Vagina (tissue), 2 donors: ENCODE results near the gene SLC24A3. TPM values are rescaled to one million over a fixed set of nuclear protein-coding genes. Genes with fewer than 3 reads are reported as not detected.

Experiments used
- DNase-seq, 2 donors: peaks; one replicate each; pipeline ENCODE4 v3.0.0-alpha.2; 2017; ENCODE audit errors: extremely low spot score in 2 of 2
- H3K27ac ChIP-seq: fragments of 200-600 bp; sonication (generic); one replicate; pipeline ENCODE4 v1.5.1; 2019
- H3K27me3 ChIP-seq: fragments of 200-600 bp; sonication (generic); one replicate; pipeline ENCODE4 v1.5.1; 2019
- H3K36me3 ChIP-seq, 2 donors: fragments of 200-600 bp; sonication (generic); one replicate each; pipeline ENCODE4 v1.5.1; 2017 to 2019
- H3K4me1 ChIP-seq: fragments of 200-600 bp; sonication (generic); one replicate; pipeline ENCODE4 v1.5.1; 2019
- H3K4me3 ChIP-seq, 2 donors: fragments of 200-600 bp; sonication (generic); 1 replicate in 1 of 2; 2 replicates in 1 of 2; pipeline ENCODE4 v1.5.1; 2016 to 2019
- H3K9me3 ChIP-seq: fragments of 200-600 bp; sonication (generic); one replicate; pipeline ENCODE4 v1.5.1; 2019
- POLR2A ChIP-seq, 2 donors: fragments of 450-650 bp; IDR thresholded peaks; one replicate each; pipeline ENCODE4 v1.6.1; 2017; ENCODE audit warnings: antibody characterized with exemption in 2 of 2, mild to moderate bottlenecking in 2 of 2, moderate library complexity in 2 of 2
- POLR2AphosphoS5 ChIP-seq, 2 donors: sonication (generic); formaldehyde crosslinking; IDR thresholded peaks; one replicate each; pipeline ENCODE4 v1.9.0; 2017; ENCODE audit warnings: antibody characterized with exemption in 2 of 2, mild to moderate bottlenecking in 2 of 2, low read depth in 1 of 2; ENCODE audit not compliant: insufficient read depth in 1 of 2
- intact Hi-C: fragments of 100-400 bp; cut with DNase I; formaldehyde crosslinking; loops from one replicate; pipeline ENCODE4 v1.15.1; 2023
- total RNA-seq: library from RNA; depleted of rRNA; stranded (reverse); fragments of >200 nt; gene quantifications from one replicate; pipeline ENCODE4 v1.2.3, GENCODE V29; 2016
- TF ChIP-seq, protein P1 (sequence below), 3 experiments: fragments of 450-650 bp in 2 of 3; fragments of 200-600 bp in 1 of 3; sonication (generic) in 1 of 3; IDR thresholded peaks; one replicate each; pipeline ENCODE4 v1.5.1; 2017 to 2019; ENCODE audit warnings: antibody characterized with exemption in 3 of 3, mild to moderate bottlenecking in 2 of 3, moderate library complexity in 2 of 3

Gene SLC24A3
- total RNA-seq, 1 donor from 2014 or later: 12.3 TPM

DNA sequence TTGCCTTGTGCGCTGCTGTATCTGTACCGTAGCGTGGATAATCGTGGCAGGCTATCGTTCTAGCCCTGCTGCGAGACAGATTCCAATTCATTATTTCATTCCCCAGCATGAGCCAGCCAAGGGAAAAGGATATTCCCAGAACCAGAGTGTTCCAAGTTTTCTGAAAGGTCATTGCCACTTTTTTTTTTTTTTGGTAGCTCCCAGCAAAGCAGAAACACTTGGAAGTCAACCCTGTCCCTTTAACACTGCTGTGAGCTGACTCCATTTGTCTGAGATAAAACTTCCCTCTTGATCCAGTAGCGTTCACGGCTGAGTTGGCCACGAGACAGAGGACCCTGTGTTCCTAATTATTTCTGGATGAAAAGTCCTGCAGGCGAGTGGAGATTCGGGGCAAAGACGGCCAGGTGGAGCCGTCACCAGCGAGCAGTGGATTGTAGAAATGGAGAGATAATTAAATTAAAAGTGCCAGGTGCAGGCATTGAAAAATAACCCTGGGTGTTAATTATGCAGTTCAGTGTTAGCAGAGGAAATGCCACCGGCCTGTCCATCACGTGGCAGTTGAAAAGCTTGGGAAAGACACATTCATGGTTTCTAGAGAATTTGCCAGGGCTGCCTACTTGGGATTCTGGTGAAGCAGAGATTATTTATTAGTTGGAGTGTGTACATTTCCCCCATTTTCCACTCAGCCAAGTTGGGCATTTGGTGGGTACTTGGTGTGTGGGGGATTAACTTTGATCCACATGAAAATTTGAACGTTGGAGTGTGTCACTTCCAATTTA is 164.2 kb downstream of the SLC24A3 start:
- no peaks in the 10 kb centered on the region for H3K9me3 ChIP-seq
- no peaks in the 10 kb centered on the region for H3K27me3 ChIP-seq
- no peaks in the 10 kb centered on the region for H3K36me3 ChIP-seq
- no peaks in the 10 kb centered on the region for H3K4me1 ChIP-seq
- H3K4me3 ChIP-seq: no peak overlapping the region
- DNase-seq: peak in 1 of 2 donors; percentile 62
- H3K27ac ChIP-seq: no peak overlapping the region
- TF ChIP-seq, protein P1, sequence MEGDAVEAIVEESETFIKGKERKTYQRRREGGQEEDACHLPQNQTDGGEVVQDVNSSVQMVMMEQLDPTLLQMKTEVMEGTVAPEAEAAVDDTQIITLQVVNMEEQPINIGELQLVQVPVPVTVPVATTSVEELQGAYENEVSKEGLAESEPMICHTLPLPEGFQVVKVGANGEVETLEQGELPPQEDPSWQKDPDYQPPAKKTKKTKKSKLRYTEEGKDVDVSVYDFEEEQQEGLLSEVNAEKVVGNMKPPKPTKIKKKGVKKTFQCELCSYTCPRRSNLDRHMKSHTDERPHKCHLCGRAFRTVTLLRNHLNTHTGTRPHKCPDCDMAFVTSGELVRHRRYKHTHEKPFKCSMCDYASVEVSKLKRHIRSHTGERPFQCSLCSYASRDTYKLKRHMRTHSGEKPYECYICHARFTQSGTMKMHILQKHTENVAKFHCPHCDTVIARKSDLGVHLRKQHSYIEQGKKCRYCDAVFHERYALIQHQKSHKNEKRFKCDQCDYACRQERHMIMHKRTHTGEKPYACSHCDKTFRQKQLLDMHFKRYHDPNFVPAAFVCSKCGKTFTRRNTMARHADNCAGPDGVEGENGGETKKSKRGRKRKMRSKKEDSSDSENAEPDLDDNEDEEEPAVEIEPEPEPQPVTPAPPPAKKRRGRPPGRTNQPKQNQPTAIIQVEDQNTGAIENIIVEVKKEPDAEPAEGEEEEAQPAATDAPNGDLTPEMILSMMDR (IDR thresholded peaks at IDR 0.05): no peak
- TF ChIP-seq POLR2AphosphoS5 (IDR thresholded peaks at IDR 0.05; ENCODE audit: insufficient read depth in 1 of 2, low read depth in 1 of 2): no peak
- intact Hi-C loops: loop anchor here (5.0 kb wide), 1 partner anchor 166 kb away; no protein-coding TSS in a partner anchor

DNA sequence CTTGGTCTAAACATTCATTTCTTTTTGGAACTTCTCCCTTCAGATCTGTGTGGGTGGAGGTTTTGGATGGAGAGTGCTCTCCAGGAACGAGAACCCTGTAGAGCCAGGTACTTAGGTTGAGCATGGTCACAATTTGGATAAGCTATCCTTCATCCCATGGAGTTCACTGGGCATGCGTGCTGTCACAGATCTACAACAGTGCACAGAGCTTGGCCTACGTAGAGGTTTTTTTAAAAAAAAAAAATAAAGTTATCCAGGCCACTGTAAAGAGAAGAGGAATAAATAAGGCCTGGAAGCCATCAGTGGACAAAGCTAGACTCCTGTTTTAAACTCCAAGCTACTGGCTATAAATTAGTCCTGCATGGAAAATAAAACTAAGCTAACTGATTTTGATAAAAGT is 165.6 kb downstream of the SLC24A3 start:
- Histone ChIP-seq H3K9me3 (no peaks in the 10 kb centered on the region), H3K27me3 (no peaks in the 10 kb centered on the region), H3K4me3 (no peak overlapping the region), H3K36me3 (no peaks in the 10 kb centered on the region), H3K4me1 (no peaks in the 10 kb centered on the region), H3K27ac (no peak overlapping the region)
- intact Hi-C loops: loop anchor here (5.0 kb wide), 1 partner anchor 164 kb away; no protein-coding TSS in a partner anchor
- TF ChIP-seq, protein P1 (IDR thresholded peaks at IDR 0.05): no peak
- TF ChIP-seq POLR2A (IDR thresholded peaks at IDR 0.05) (no peak), POLR2AphosphoS5 (IDR thresholded peaks at IDR 0.05; ENCODE audit: insufficient read depth in 1 of 2, low read depth in 1 of 2) (no peak)
- DNase-seq: no peak

DNA sequence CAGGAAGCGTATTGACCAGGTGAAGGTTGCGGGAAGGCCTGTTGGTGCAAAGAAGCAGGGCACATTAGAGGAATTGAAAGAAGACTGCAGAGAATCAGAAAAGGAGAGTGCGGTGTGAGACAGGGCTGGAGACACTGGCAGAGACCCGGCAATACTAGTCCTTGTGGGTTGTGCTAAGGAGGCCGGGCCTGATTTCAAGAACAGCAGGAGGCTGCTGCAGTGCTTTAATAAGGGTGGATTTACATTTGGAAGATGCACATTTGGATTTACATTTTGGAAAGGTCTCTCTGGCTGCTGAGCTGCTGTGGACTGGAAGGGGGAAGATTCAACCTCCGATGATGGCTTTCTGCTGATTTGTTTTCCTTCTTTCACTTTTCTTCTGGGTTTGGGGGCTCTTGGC is 167.8 kb downstream of the SLC24A3 start:
- Histone ChIP-seq H3K9me3 (no peaks in the 10 kb centered on the region), H3K27me3 (no peaks in the 10 kb centered on the region), H3K27ac (no peak overlapping the region), H3K4me3 (no peak overlapping the region), H3K36me3 (no peaks in the 10 kb centered on the region), H3K4me1 (no peaks in the 10 kb centered on the region)
- no peak for DNase-seq
- TF ChIP-seq POLR2AphosphoS5 (IDR thresholded peaks at IDR 0.05; ENCODE audit: insufficient read depth in 1 of 2, low read depth in 1 of 2): no peak
- no peak for TF ChIP-seq POLR2A (IDR thresholded peaks at IDR 0.05)
- TF ChIP-seq, protein P1 (IDR thresholded peaks at IDR 0.05): no peak
- intact Hi-C loops: no loop called here

- TF ChIP-seq, protein P1 (IDR thresholded peaks at IDR 0.05): no peak
- TF ChIP-seq POLR2A (IDR thresholded peaks at IDR 0.05) (no peak), POLR2AphosphoS5 (IDR thresholded peaks at IDR 0.05; ENCODE audit: insufficient read depth in 1 of 2, low read depth in 1 of 2) (no peak)
- no peaks in the 10 kb centered on the region for H3K27me3 ChIP-seq
- H3K27ac ChIP-seq: no peak overlapping the region
- H3K36me3 ChIP-seq: no peaks in the 10 kb centered on the region
- no peaks in the 10 kb centered on the region for H3K9me3 ChIP-seq
- no peak for DNase-seq
- no peaks in the 10 kb centered on the region for H3K4me1 ChIP-seq
- intact Hi-C loops: no loop called here
- H3K4me3 ChIP-seq: no peak overlapping the region
These were observed 169.5 kb downstream of the SLC24A3 start for GRCh38 chr20:19381947-19382346.
